ENCODE results near the gene ANLN. TPM values are rescaled to one million over a fixed set of nuclear protein-coding genes. Genes with fewer than 3 reads are reported as not detected.

The ANLN gene
- total RNA-seq, 1 donor from 2014 or later, result 57.5 TPM

GRCh38 chr7:36406156-36406555, 16.5 kb downstream of the ANLN start:
- intact Hi-C loops (cut with micrococcal nuclease), result loop anchor here (5.0 kb wide), 1 partner anchor 39 kb away; a partner anchor contains a TSS

GRCh38 chr7:36407636-36408550, 18.2 kb downstream of the ANLN start:
- intact Hi-C loops (cut with micrococcal nuclease), result loop anchor here (2.0 to 5.0 kb wide), 2 partner anchors 15 to 41 kb away; a partner anchor contains a TSS

- intact Hi-C loops (cut with micrococcal nuclease), result loop anchor here (2.0 to 5.0 kb wide), 2 partner anchors 14 to 41 kb away; a partner anchor contains a TSS
Observed at GRCh38 chr7:36408589-36408988, 18.9 kb downstream of the ANLN start.

GRCh38 chr7:36409180-36409579, 19.5 kb downstream of the ANLN start:
- intact Hi-C loops (cut with micrococcal nuclease), result loop anchor here (2.0 to 5.0 kb wide), 2 partner anchors 14 to 42 kb away; a partner anchor contains a TSS

GRCh38 chr7:36415144-36415543, 25.5 kb downstream of the ANLN start:
- intact Hi-C loops (cut with micrococcal nuclease), result no loop called here

- intact Hi-C loops (cut with micrococcal nuclease), result no loop called here
Observed at GRCh38 chr7:36416251-36416650, 26.6 kb downstream of the ANLN start.

GRCh38 chr7:36420307-36420706, 30.6 kb downstream of the ANLN start:
- intact Hi-C loops (cut with micrococcal nuclease), result no loop called here

GRCh38 chr7:36422072-36422471, 32.4 kb downstream of the ANLN start:
- intact Hi-C loops (cut with micrococcal nuclease), result loop anchor here (2.0 kb wide), 1 partner anchor 13 kb away; no protein-coding TSS in a partner anchor

- intact Hi-C loops (cut with micrococcal nuclease), result loop anchor here (2.0 kb wide), 1 partner anchor 15 kb away; no protein-coding TSS in a partner anchor
Observed at GRCh38 chr7:36423633-36424032, 34.0 kb downstream of the ANLN start.

GRCh38 chr7:36430186-36430585, 40.5 kb downstream of the ANLN start:
- intact Hi-C loops (cut with micrococcal nuclease), result no loop called here

GRCh38 chr7:36430881-36431280, 41.2 kb downstream of the ANLN start:
- intact Hi-C loops (cut with micrococcal nuclease), result no loop called here

- intact Hi-C loops (cut with micrococcal nuclease), result no loop called here
Observed at GRCh38 chr7:36438211-36438610, 48.5 kb downstream of the ANLN start.

GRCh38 chr7:36439624-36440023, 50.0 kb downstream of the ANLN start:
- intact Hi-C loops (cut with micrococcal nuclease), result no loop called here

- intact Hi-C loops (cut with micrococcal nuclease), result loop anchor here (1.0 kb wide), 2 partner anchors 741 to 757 kb away; no protein-coding TSS in a partner anchor
Observed at GRCh38 chr7:36440880-36441279, 51.2 kb downstream of the ANLN start.

- intact Hi-C loops (cut with micrococcal nuclease), result loop anchor here (1.0 kb wide), 2 partner anchors 741 to 757 kb away; no protein-coding TSS in a partner anchor
Observed at GRCh38 chr7:36441344-36442022, 51.8 kb downstream of the ANLN start.

- intact Hi-C loops (cut with micrococcal nuclease), result no loop called here
Observed at GRCh38 chr7:36448781-36449379, 59.2 kb downstream of the ANLN start.

- intact Hi-C loops (cut with micrococcal nuclease), result no loop called here
Observed at GRCh38 chr7:36449685-36450084, 60.0 kb downstream of the ANLN start.

GRCh38 chr7:36453769-36454168, 64.1 kb downstream of the ANLN start:
- intact Hi-C loops (cut with micrococcal nuclease), result no loop called here

- intact Hi-C loops (cut with micrococcal nuclease), result no loop called here
Observed at GRCh38 chr7:36455646-36456045, 66.0 kb downstream of the ANLN start.

GRCh38 chr7:36456138-36456537, 66.5 kb downstream of the ANLN start:
- intact Hi-C loops (cut with micrococcal nuclease), result no loop called here

GRCh38 chr7:36456548-36456947, 66.9 kb downstream of the ANLN start:
- intact Hi-C loops (cut with micrococcal nuclease), result no loop called here
